ENCODE data around the gene APBB2.

Gene APBB2

GRCh38 chr4:41185614-41186592 is 28.4 kb downstream of the APBB2 start:
- FAIRE-seq, result peak; percentile 8

GRCh38 chr4:41184009-41184408 is 30.3 kb downstream of the APBB2 start:
- FAIRE-seq, result no peak

- FAIRE-seq, result no peak
Measured at GRCh38 chr4:41183021-41183553, 31.3 kb downstream of the APBB2 start.

- no peak for FAIRE-seq
Measured at GRCh38 chr4:41181037-41181436, 33.3 kb downstream of the APBB2 start.

- peak; percentile 79 for FAIRE-seq
Measured at GRCh38 chr4:41179498-41180195, 34.7 kb downstream of the APBB2 start.

- FAIRE-seq, result peak; percentile 35
Measured at GRCh38 chr4:41178372-41179370, 35.7 kb downstream of the APBB2 start.

- FAIRE-seq, result no peak
Measured at GRCh38 chr4:41177016-41177415, 37.3 kb downstream of the APBB2 start.

GRCh38 chr4:41176340-41176739 is 38.0 kb downstream of the APBB2 start:
- peak; percentile 97 for FAIRE-seq

GRCh38 chr4:41175794-41176193 is 38.5 kb downstream of the APBB2 start:
- no peak for FAIRE-seq

- FAIRE-seq, result no peak
Measured at GRCh38 chr4:41174444-41174843, 39.9 kb downstream of the APBB2 start.

- no peak for FAIRE-seq
Measured at GRCh38 chr4:41172786-41173185, 41.6 kb downstream of the APBB2 start.

GRCh38 chr4:41169256-41169800 is 45.0 kb downstream of the APBB2 start:
- no peak for FAIRE-seq

GRCh38 chr4:41167191-41167590 is 47.2 kb downstream of the APBB2 start:
- FAIRE-seq, result no peak

GRCh38 chr4:41164405-41164804 is 49.9 kb downstream of the APBB2 start:
- peak; percentile 23 for FAIRE-seq

- FAIRE-seq, result no peak
Measured at GRCh38 chr4:41161355-41161754, 53.0 kb downstream of the APBB2 start.

GRCh38 chr4:41160856-41161255 is 53.5 kb downstream of the APBB2 start:
- FAIRE-seq, result no peak

- FAIRE-seq, result no peak
Measured at GRCh38 chr4:41160012-41160789, 54.1 kb downstream of the APBB2 start.

- FAIRE-seq, result no peak
Measured at GRCh38 chr4:41158756-41159155, 55.6 kb downstream of the APBB2 start.

GRCh38 chr4:41158274-41158673 is 56.1 kb downstream of the APBB2 start:
- FAIRE-seq, result no peak

- no peak for FAIRE-seq
Measured at GRCh38 chr4:41157009-41157408, 57.3 kb downstream of the APBB2 start.

GRCh38 chr4:41156574-41156973 is 57.8 kb downstream of the APBB2 start:
- no peak for FAIRE-seq

All from endometrium (tissue), 2 donors.